NCI-H187 (cell line): ENCODE data around the gene TERT.
"Not testable (repeated sequence)": the region's sequence is repeated elsewhere in the genome, so short reads cannot be mapped to it uniquely, and the experiment has no call there.

Experiments used
- DNase-seq, 2 experiments: peaks; one replicate each; lab custom pipeline; 2025; lab: John Stamatoyannopoulos, UW

The TERT gene

GRCh38 chr5:1330847-1331831, 36.3 kb upstream of the TERT start:
- DNase-seq, result no peak

GRCh38 chr5:1330146-1330846, 35.4 kb upstream of the TERT start:
- DNase-seq, result no peak

GRCh38 chr5:1329111-1329579, 34.3 kb upstream of the TERT start:
- no peak for DNase-seq

- DNase-seq, result not testable (repeated sequence)
Measured at GRCh38 chr5:1328237-1329110, 33.6 kb upstream of the TERT start.

- DNase-seq, result not testable (repeated sequence)
Measured at GRCh38 chr5:1326901-1327756, 32.3 kb upstream of the TERT start.

DNA sequence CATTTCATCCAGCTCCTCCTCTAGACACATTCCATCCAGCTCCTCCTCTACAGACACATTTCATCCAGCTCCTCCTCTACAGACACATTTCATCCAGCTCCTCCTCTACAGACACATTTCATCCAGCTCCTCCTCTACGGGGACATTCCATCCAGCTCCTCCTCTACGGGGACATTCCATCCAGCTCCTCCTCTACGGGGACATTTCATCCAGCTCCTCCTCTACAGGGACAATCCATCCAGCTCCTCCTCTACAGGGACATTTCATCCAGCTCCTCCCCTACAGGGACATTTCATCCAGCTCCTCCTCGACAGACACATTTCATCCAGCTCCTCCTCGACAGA, 31.6 kb upstream of the TERT start:
- DNase-seq, result not testable (repeated sequence)

- no peak for DNase-seq
Measured at GRCh38 chr5:1325870-1326531, 31.1 kb upstream of the TERT start.

- DNase-seq, result no peak
Measured at GRCh38 chr5:1325191-1325741, 30.4 kb upstream of the TERT start.

DNA sequence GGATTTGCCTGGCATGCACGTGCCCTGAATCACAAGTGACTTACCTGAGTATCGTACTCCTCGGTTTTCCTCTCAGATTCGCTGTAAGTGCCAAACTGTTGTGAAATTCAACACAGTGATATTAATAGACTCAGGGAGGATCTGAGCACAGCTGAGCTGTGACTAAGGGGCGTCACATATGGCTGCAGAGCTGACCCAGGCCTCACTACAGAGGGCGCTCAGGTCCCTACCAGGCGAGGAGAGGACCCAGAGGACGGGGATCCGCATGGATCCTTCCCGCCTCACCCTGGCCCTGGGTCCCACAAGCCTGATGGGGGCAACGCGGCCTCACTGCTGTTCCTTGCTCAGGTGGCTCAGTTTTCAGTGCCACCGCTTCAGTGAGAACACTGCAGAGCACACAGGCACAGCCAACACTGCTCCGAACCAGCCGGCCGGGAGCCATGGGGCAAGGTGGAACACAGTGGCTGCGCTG, 29.9 kb upstream of the TERT start:
- DNase-seq, result no peak

DNA sequence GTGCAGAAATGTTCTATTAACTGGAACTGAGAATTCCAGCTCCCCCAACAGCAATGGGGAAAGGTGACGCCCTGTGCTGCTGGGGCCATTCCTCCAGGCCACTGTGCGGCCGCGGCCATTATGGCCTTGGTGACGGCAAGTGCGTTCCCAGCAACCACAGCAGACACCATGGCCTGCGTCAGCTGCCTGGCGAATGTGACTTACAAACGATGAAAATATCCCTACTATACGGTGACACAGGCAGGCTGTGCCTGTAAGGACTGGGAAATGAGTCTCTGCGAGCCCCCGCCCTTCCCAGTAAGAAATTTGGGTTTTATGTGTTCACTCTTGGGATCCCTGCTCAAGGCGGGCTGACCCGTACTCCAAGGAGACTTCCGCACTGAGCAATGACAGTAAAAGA, 29.4 kb upstream of the TERT start:
- no peak for DNase-seq

DNA sequence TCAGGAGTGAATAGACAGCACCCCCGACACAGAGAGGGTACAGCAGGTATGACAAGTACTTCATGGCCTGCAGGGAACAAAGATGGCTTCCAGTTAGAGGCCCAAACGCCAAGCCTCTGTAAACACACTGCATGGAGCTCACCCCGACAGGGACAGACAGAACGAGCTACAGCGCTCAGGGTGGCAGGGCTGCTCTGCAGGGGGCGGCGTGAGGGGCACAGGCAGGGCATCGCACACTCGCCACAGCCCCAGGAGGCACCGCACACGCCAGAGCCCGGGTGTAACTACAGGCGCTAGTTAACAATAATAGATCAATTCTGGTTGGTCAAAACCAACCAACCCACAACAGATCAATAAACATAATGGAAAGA, 28.9 kb upstream of the TERT start:
- no peak for DNase-seq

GRCh38 chr5:1322955-1323802, 28.3 kb upstream of the TERT start:
- no peak for DNase-seq

DNA sequence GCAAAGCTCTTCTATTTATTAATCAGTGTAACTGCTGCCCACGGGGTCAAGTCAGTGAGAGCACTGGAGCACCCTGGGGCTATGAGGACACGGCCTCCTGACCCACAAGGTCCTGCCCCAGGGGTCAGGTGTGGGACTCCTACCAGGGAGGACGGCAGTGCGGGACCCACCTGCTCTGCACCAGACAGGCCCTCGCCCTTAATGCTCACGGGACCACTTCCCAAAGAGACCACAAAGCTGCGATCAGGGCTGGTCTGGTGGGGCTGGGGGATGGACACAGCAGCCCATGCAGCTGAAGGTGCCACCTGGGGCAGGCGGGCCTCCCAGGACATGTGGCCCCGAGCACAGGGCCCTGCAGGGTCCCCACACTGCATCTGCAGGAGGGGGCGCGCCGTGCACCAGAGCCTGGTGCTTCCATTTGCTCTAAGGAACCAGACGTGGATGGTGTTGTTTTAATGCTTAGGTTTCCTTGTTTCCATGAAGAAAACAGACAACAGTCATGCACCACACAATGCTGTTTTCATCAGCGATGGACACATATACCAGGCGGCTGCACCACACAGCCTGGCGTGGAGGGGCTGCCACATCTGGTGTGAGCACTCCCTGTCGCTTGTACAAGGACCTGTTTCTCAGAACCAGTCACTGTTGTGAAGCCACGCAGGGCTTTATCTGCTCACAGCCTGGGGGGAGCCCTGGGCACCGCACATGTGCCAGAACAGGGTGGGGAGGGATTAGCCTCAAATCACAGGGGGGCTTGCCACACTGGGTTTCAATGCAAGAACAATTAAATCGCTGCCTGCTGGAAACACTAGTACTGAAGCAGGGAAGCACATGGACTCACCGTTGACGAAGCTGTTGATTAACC, 27.4 kb upstream of the TERT start:
- no peak for DNase-seq

DNA sequence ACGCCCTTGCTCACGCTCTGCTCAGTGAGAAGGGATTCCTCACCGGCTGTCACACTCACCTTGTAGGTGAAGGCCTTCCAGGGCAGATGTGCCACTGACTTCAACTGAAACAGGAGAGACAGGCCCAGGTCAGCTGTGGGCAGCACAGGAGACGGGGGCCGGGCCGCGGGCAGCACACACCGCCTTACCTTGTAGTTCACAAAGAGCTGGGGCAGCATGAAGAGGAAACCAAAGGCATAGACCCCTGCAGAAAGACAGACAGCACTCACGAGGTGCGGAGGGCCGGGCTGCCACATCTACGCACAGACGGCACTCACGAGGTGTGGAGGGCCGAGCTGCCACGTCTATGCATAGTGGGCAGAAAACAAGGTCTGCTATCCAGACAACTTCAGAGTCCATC, 26.7 kb upstream of the TERT start:
- DNase-seq, result no peak

DNA sequence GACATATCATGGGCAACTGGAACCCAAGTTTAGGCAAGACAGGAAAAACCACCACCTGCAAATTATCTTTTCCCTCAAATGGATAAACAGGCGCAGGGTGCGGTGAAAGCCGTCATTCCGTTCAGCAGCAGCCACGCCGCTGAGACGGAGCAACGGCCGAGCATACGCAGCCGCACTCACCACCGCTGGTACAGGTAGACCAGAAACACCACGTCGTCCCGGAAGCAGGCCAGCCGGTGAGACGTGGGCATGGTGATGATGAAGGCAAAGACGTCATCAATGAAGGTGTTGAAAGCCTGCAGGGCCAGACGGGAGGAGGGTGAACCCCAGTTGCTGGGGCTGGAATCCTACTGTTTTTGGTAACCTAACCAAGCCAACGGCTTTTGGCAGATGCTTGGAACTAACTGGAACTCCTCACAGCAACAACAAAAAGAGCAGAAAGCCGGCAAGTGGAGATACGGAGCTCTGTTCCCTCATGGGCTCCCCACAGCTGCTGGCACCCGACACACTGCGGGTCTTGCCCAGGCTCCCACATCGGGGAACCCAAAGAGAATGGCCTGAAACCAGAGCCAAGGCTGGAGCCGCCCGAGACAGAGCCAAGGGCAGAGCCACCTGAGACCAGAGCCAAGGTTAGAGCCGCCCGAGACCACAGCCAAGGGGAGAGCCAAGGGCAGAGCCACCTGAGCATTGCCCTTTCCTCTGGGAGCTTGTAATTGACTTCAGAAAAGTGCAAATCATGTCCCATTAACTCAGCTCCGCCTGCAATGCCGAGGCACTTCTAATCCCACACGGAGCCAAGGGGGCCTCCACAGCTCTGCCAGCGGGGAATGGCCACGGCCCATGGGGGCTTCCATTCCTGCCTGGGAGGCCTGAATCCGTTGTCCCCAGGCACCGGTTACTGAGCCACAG, 25.8 kb upstream of the TERT start:
- no peak for DNase-seq

DNA sequence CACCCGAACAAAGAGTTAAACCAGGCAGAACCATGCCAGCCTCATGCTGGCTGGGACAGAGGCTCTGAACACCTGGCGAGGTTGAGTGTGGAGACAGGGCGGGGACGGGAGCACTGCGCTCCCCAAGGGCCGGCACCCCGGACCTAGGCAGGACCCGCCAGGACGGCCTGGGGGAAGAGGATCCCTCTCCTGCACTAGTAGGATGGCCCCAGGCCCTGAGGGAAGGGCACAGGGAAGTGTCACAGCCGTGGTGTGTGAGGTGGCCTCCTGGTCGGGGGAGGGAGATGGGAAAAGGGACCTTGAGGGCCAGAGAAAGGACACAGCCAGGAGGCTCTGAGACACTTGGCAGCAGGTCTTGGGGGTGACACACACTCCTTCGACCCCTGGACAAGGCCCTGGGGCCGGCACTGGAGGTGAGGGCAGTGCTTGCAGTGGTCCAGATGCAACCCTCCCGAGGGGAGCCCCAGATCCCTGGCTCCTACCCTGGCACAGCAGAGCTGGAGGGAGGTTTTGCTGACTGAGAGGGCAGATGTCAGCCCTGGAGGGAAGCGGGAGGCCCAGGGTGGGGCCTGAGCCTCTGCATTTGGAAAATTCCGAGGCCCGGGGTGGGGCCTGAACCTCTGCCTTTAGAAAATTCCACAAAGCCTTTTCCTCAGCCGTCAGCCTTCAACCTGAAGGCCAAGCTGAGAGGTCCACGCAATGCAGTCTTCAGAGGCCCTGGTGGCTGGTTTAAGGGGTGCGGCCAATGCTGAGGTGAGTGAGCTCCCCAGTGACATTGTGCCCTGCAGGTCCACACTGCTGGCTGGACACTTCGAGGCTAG, 24.8 kb upstream of the TERT start:
- peak in 1 of 2 experiments; percentile 25 for DNase-seq
